Kidney (tissue), 14 donors: Measurements from ENCODE around the gene PLCB1. TPM values are rescaled to one million over a fixed set of nuclear protein-coding genes. Genes with fewer than 3 reads are reported as not detected.

Experiments used
- DNase-seq, 5 donors: peaks; one replicate each; pipeline ENCODE4 v3.0.0-alpha.2; 2013 to 2020
- FAIRE-seq: peaks from 2 replicates; lab custom pipeline; 2012; peaks lifted over from hg19 to GRCh38; lab: Jason Lieb, UNC
- H3K27ac ChIP-seq, 2 donors: one replicate each; pipeline ENCODE4 v1.7.0; 2013; ENCODE audit warnings: low read depth in 2 of 2, low read length in 2 of 2, inconsistent platforms in 1 of 2
- H3K27me3 ChIP-seq: one replicate; pipeline ENCODE4 v1.7.1; 2013; ENCODE audit warnings: low read length, inconsistent platforms; ENCODE audit not compliant: control insufficient read depth, insufficient read depth
- H3K36me3 ChIP-seq, 3 donors: one replicate each; pipeline versions ENCODE4 v1.7.0 to v1.7.1; 2013; ENCODE audit warnings: low read length in 3 of 3, control low read depth in 1 of 3, inconsistent platforms in 1 of 3; ENCODE audit not compliant: insufficient read depth in 3 of 3, control insufficient read depth in 2 of 3
- H3K4me1 ChIP-seq, 3 donors: one replicate each; pipeline versions ENCODE4 v1.7.0 to v1.7.1; 2013; ENCODE audit warnings: low read length in 3 of 3, inconsistent platforms in 1 of 3, low read depth in 1 of 3; ENCODE audit not compliant: control insufficient read depth in 2 of 3, insufficient read depth in 2 of 3
- H3K4me3 ChIP-seq, 3 donors: one replicate each; pipeline versions ENCODE4 v1.7.0 to v1.8.1; 2013; ENCODE audit warnings: low read length in 3 of 3, control low read depth in 1 of 3, inconsistent platforms in 1 of 3
- H3K9ac ChIP-seq, 3 donors: one replicate each; pipeline versions ENCODE4 v1.7.0 to v1.7.1; 2013; ENCODE audit warnings: low read length in 3 of 3, control low read depth in 1 of 3, inconsistent platforms in 1 of 3
- H3K9me3 ChIP-seq, 3 donors: one replicate each; pipeline versions ENCODE4 v1.7.0 to v1.7.1; 2013; ENCODE audit warnings: low read length in 3 of 3, control low read depth in 1 of 3, inconsistent platforms in 1 of 3; ENCODE audit not compliant: control insufficient read depth in 2 of 3, insufficient read depth in 1 of 3
- intact Hi-C: fragments of 100-400 bp; cut with DNase I; formaldehyde crosslinking; loops from one replicate; pipeline ENCODE4 v1.11.1; 2022
- polyA plus RNA-seq: library from polyadenylated mRNA; stranded (reverse); fragments of 350-450 nt; fragmentation: Illumina TruSeq; extraction: RNeasy Lipid Tissue Mini Kit (QIAGEN cat#74804); gene quantifications from one replicate; pipeline ENCODE4 v1.2.3, GENCODE V29; 2014; ENCODE audit warnings: low read depth, low replicate concordance; ENCODE audit not compliant: insufficient read depth
- total RNA-seq: library from RNA; stranded (reverse); fragmentation: NEBNext Ultra II Directional; extraction: Animal tissue kit (Norgen Biotek cat#: 25700); gene quantifications from one replicate; pipeline ENCODE4 v1.2.1, GENCODE V29; 2021
- TF ChIP-seq, protein P1 (sequence below): IDR thresholded peaks from 3 replicates; pipeline ENCODE4 v1.5.1; 2012; ENCODE audit warnings: mild to moderate bottlenecking, moderate library complexity, borderline replicate concordance; ENCODE audit not compliant: insufficient read depth; ENCODE audit errors: extremely low read depth
- donor health status: control.
- donor health status: control.
- donor health status: control.
- donor health status: control.
- donor health status: control.
- donor health status: DM: yes; HTN: yes; CAD: no.
- donor health status: Normal renal cell carcinoma (clear cell type).

PLCB1 gene
- total and polyA plus RNA-seq, 2 donors from 2014 or later, result 9.4 to 107 TPM

DNA sequence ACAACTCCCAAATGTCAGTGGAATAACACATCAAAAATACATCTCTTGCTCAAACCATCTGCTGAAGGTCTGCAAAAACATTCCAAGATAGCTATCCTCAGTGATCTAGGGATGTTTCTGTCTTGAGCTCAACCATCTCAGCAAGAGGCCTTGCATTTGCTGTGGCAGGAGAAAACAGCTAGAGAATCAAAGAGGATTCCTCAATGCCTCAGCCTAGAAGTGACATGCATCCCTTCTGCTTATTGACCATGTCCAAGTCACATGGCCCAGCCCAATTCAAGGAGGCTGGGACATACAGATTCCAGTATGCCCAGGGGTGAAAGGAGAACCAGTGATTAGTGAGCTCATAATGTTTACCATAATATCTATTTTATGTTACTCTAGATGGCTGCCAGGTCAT is 269.5 kb downstream of the PLCB1 start:
- no peak overlapping the region for H3K27ac ChIP-seq
- H3K9ac ChIP-seq, result no peak overlapping the region
- no peaks in the 10 kb centered on the region for H3K4me1 ChIP-seq
- TF ChIP-seq, protein P1, sequence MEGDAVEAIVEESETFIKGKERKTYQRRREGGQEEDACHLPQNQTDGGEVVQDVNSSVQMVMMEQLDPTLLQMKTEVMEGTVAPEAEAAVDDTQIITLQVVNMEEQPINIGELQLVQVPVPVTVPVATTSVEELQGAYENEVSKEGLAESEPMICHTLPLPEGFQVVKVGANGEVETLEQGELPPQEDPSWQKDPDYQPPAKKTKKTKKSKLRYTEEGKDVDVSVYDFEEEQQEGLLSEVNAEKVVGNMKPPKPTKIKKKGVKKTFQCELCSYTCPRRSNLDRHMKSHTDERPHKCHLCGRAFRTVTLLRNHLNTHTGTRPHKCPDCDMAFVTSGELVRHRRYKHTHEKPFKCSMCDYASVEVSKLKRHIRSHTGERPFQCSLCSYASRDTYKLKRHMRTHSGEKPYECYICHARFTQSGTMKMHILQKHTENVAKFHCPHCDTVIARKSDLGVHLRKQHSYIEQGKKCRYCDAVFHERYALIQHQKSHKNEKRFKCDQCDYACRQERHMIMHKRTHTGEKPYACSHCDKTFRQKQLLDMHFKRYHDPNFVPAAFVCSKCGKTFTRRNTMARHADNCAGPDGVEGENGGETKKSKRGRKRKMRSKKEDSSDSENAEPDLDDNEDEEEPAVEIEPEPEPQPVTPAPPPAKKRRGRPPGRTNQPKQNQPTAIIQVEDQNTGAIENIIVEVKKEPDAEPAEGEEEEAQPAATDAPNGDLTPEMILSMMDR, result no peak
- H3K9me3 ChIP-seq, result no peaks in the 10 kb centered on the region
- intact Hi-C loops, result no loop called here
- FAIRE-seq (no peak), DNase-seq (no peak)
- H3K36me3 ChIP-seq, result no peaks in the 10 kb centered on the region
- no peaks in the 10 kb centered on the region for H3K27me3 ChIP-seq
- H3K4me3 ChIP-seq, result no peak overlapping the region

DNA sequence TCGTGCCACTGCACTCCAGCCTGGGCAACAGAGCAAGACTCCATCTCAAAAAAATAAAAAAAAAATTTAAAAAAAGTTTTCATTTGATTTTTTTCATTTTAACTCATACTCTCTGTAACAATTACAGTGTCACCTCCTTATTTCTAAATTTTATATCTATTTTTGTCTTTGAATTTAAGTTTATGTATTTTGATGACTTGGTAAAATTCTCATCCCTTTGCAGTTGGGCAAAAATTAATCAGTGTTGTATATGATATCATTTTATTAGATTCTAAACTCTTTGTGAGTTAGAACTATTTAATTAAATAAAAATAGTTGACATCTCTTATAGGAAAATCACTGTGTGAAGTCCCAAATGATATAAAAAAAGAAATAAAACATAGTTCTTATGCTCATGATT is 270.7 kb downstream of the PLCB1 start:
- Histone ChIP-seq H3K9ac (no peak overlapping the region), H3K4me1 (no peaks in the 10 kb centered on the region), H3K27ac (no peak overlapping the region), H3K36me3 (no peaks in the 10 kb centered on the region), H3K4me3 (no peak overlapping the region), H3K27me3 (no peaks in the 10 kb centered on the region), H3K9me3 (no peaks in the 10 kb centered on the region)
- DNase-seq (no peak), FAIRE-seq (no peak)
- TF ChIP-seq, protein P1, result no peak
- intact Hi-C loops, result no loop called here

DNA sequence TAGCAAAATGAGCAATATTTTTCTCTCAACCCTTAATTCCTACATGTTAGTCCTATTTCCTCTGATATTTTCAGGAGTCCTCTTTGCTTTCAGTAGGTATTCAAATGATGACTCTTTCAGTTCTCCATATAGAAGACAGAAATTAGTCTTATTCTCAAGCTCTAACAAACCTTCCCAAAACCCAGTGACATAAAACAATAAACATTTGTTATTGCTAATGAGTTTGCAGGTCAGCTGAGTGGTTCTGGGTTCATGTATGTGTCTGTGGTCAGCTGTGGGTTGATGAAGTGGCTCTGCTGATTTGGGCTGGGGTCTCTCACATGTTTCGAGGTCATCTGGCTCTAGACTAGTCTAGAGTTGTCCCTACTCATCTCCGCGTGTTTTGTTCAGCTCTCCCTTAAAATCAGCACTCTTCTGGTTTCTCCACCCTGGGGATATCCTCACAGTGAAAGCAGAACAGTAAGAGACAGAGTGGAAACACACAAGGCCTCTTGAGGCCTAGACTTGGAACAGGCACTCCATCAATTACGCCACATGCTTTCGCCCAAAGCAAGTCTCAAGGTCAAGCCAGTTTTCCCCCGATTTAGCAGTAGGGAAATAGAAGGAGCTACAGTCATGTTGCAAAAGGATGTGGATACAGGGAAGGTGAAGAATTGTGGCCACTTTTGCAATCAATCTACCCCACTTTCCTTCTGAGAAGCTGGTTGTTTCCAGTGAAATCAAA is 273.0 kb downstream of the PLCB1 start:
- FAIRE-seq (no peak), DNase-seq (no peak)
- Histone ChIP-seq H3K36me3 (no peaks in the 10 kb centered on the region), H3K4me1 (no peaks in the 10 kb centered on the region), H3K9me3 (no peaks in the 10 kb centered on the region), H3K27me3 (no peaks in the 10 kb centered on the region), H3K9ac (no peak overlapping the region), H3K27ac (no peak overlapping the region), H3K4me3 (no peak overlapping the region)
- intact Hi-C loops, result no loop called here
- TF ChIP-seq, protein P1, result no peak
